GM12891 (cell line): ENCODE data around the gene CNIH3.
A peak's percentile ranks its signal among the peaks of the same experiment; 100 is the strongest.
"Not testable (repeated sequence)": the region's sequence is repeated elsewhere in the genome, so short reads cannot be mapped to it uniquely, and the experiment has no call there.

Experiments
- DNase-seq: peaks from one replicate; pipeline ENCODE4 v3.0.0; 2011; ENCODE audit warnings: low spot score; ENCODE audit not compliant: insufficient read length
- FAIRE-seq: peaks from 2 replicates; lab custom pipeline; 2011; peaks lifted over from hg19 to GRCh38; lab: Jason Lieb, UNC
- PAX5 ChIP-seq: IDR thresholded peaks from 2 replicates; pipeline ENCODE4 v1.6.1; 2011; ENCODE audit warnings: low read length, moderate library complexity, mild to moderate bottlenecking; ENCODE audit not compliant: insufficient read depth, severe bottlenecking
- POLR2A ChIP-seq: IDR thresholded peaks from 2 replicates; pipeline ENCODE4 v1.6.1; 2011; ENCODE audit warnings: low read depth, low read length, control low read depth
- POLR2AphosphoS5 ChIP-seq: IDR thresholded peaks from 2 replicates; pipeline ENCODE4 v1.6.1; 2011; ENCODE audit warnings: low read depth, low read length, control low read depth
- POU2F2 ChIP-seq: IDR thresholded peaks from 2 replicates; pipeline ENCODE4 v1.6.1; 2011; ENCODE audit warnings: low read depth, mild to moderate bottlenecking, control low read depth, low read length, moderate library complexity
- SPI1 ChIP-seq: IDR thresholded peaks from 2 replicates; pipeline ENCODE4 v1.6.1; 2011; ENCODE audit warnings: low read depth, low read length, control low read depth
- TAF1 ChIP-seq: IDR thresholded peaks from 2 replicates; pipeline ENCODE4 v1.6.1; 2011; ENCODE audit warnings: low read depth, low read length, control low read depth

CNIH3 gene

DNA sequence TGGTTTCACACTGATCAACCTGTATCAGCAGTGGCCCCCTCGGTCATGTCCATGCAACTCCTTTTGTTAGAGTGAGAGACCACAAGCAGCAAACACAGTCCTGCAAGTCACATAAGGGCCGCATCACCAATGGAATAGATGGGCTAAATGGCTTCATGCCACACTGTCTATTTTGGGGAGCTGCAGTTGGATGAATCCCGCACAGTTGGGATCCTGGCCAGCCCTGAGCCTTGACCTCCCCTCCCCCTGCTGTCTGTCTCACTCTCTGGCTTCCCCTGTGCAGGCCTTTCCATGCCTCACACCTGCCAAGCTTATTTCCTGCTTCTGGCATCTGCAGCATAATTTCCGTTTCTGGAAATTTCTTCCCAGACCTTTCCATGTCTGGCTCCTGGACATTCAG lies 57.0 kb downstream of the CNIH3 start:
- no peak for DNase-seq
- FAIRE-seq: no peak
- TF ChIP-seq POLR2AphosphoS5: no peak
- no peak for TF ChIP-seq PAX5
- no peak for TF ChIP-seq POU2F2
- TF ChIP-seq TAF1: no peak
- TF ChIP-seq POLR2A: no peak
- TF ChIP-seq SPI1: no peak

DNA sequence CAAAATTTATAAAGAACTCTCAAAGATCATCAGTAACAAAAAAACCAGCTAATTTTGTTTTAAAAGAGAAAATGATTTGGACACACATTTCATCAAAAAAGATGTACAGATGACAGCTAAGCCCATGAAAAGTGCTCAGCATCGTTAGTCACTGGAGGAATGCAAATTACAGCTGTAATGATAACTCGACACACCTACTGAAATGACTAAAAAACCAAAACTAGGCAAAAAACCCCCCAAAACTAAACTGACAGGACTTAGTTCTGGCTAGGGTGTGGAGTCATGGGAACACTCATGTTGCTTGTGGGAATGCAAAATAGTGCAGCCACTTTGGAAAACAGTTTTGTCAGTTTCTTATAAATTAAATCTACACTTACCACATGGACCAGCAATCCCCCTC lies 59.5 kb downstream of the CNIH3 start:
- TF ChIP-seq TAF1 (no peak), SPI1 (no peak), PAX5 (no peak), POLR2A (no peak), POU2F2 (no peak), POLR2AphosphoS5 (no peak)
- DNase-seq (peak; percentile 12), FAIRE-seq (no peak)

DNA sequence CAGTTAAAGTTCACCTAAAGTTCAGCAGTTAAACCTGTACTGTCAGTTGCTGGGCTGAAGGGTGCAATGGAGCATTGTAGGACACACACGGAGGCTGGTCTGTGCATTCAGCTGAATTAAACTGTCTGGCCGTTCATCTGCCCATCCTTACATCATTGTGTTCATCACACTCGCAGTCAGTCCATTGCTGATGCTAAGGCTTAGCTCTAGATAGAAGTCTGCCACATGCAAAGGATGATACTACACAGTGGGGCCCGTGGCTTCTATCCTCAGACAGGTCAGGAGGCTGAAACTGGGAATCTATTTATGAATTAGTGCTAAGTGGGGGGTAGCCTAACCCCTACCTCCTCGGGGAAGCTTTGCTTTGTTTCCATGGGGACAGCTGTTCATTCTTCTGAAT lies 60.4 kb downstream of the CNIH3 start:
- FAIRE-seq (peak; percentile 33), DNase-seq (no peak)
- TF ChIP-seq SPI1 (no peak), POU2F2 (no peak)

DNA sequence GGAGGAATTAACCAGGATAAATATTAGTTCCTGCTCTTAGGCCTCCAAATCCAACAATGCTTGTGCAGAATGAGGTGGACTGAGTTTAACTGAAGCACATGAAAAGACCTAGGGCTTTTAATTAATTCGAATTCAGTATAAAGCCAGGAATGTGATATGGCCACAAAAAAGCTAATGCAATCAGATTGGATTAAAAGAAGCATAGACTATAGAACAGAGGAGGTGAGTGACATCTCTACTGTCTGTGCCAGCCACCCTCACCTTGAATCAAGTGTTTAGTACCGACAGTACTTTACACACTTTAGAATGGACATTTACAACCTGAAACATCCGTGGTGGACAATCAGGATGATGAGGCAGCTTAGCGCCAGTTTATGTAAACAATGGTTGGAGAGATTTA lies 62.1 kb downstream of the CNIH3 start:
- TF ChIP-seq PAX5 (no peak), POU2F2 (no peak), SPI1 (no peak), TAF1 (no peak), POLR2AphosphoS5 (no peak), POLR2A (no peak)
- DNase-seq (no peak), FAIRE-seq (no peak)

DNA sequence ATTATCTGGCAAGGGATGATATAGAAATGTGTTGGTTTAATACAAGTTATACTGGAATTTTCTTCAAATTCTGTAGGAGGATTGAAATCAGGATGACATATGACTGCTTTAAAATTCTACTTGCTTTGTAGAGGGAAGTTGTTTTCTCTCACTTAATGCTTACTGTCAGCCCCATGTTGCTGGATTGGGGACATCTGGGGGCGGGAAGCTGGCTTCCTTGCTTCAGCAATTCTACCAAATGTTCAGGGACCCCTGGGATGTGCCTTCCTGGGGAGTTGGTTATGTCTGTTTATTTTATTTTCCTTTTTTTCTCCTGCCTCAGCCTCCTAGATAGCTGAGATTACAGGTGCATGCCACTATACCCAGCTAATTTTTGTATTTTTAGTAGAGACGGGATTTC lies 63.5 kb downstream of the CNIH3 start:
- DNase-seq (no peak), FAIRE-seq (no peak)
- TF ChIP-seq PAX5 (no peak), SPI1 (no peak), TAF1 (no peak), POLR2AphosphoS5 (no peak), POU2F2 (no peak), POLR2A (no peak)

DNA sequence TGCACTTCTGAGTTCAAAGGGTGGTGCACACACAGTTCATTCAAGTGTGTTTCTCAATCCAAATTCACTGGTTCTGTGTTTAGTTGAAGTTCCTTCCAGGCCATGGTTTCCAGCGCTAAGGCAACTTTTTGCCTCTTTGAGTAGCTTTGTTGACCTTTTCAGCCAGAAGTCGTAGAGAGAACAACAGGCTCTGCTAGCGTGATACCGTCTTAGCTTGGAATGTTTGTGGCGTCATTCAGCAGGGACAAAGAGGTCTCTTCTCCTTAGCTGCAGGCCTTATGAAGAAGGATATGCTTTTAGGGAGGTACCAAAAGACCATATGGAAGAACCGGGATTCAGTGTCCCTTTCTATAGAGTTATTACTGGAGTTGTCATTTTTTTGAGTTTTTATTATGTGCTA lies 65.7 kb downstream of the CNIH3 start:
- no peak for FAIRE-seq

DNA sequence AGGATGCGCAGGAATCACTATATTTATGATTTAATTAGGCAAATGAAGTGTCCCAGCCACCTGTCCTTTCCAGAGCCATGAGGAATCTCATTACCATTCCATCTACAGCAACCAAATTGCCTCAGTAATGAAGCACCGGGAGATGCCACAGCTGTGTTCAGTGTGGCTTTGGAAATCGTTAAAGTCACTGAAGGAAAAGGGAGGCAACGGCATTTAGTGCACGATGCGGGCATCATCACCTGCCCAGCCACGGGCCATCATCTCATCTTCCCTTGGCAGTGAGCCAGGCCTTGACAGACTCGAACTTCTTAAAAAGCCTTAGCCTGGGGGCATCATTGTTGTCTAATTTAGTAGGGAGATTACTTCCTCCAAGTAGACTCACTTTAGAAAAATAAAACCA lies 67.8 kb downstream of the CNIH3 start:
- no peak for TF ChIP-seq TAF1
- no peak for TF ChIP-seq POLR2A
- TF ChIP-seq SPI1: no peak
- no peak for TF ChIP-seq PAX5
- TF ChIP-seq POU2F2: no peak
- no peak for TF ChIP-seq POLR2AphosphoS5
- FAIRE-seq (no peak), DNase-seq (no peak)

More for the DNA sequence above, 65.7 kb downstream of the CNIH3 start:
- TF ChIP-seq TAF1 (no peak), POU2F2 (no peak), PAX5 (no peak), POLR2AphosphoS5 (no peak)
- no peak for DNase-seq

DNA sequence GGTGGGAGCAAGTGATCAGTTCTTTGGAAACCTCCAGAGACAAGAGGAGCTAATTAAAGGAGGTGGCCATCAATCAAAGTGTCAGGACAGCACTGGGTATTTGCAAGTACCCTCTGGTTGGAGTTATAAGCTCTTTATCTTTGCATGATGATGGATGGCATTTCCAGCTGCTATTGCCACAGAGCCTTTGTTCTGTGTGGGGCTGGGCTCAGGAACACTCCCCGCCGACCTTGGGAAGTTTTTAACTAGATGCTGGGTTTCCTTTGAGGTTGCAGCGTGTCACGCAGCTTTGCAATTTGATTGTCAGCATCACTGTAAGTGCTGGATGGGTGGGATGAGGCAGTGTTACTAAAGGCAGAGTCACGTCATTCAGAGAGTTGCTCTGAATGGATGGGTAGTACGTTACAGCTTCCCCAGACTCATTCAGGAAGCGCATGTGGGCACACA lies 68.9 kb downstream of the CNIH3 start:
- FAIRE-seq: no peak
- DNase-seq: no peak
- TF ChIP-seq PAX5 (no peak), POLR2AphosphoS5 (no peak)

DNA sequence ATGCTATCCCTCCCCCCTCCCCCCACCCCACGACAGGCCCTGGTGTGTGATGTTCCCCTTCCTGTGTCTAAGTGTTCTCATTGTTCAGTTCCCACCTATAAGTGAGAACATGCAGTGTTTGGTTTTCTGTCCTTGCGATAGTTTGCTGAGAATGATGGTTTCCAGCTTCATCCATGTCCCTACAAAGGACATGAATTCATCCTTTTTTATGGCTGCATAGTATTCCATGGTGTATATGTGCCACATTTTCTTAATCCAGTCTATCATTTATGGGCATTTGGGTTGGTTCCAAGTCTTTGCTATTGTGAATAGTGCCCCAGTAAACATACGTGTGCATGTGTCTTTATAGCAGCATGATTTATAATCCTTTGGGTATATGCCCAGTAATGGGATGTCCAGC lies 70.0 kb downstream of the CNIH3 start:
- FAIRE-seq, DNase-seq: not testable (repeated sequence)

DNA sequence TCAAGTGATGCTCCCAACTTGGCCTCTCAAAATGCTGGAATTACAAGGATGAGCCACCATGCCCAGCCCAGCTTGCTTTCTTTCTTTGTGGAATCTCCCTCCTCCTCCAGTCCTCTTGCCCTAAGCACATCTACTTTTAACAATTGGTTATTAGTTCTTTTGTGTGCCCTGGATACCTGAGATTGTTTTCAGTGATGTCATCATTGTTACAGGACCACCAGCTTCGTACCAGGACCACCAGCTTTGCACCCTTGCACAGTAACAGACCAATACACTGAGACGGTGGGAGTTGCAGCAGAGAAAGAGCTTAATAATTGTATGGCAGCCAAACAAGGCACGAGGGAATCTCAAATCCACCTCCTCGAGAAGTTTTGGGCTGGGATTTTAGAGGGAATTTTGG lies 71.3 kb downstream of the CNIH3 start:
- FAIRE-seq (no peak), DNase-seq (no peak)
- TF ChIP-seq POU2F2 (no peak), POLR2AphosphoS5 (no peak), SPI1 (no peak), POLR2A (no peak), TAF1 (no peak), PAX5 (no peak)

DNA sequence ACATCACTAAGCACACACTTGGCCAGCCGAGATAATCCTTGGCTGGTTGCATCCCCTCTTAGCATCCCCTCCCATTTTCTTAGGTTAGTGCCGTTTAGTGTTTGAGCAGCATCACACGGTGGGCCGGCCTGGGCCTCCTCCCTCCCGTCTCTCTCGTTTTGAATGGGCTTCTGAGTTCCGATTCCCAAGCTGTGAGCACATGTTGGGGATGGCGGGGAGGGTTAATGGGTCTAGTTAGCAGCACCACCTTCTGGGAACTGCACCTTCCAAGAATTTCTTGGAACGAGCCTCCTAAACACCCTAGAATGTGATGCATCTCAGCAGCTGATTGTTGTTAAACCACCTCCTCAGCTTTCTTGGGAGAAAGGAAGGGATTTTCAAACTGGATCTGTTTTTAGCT lies 73.3 kb downstream of the CNIH3 start:
- FAIRE-seq (no peak), DNase-seq (no peak)
- TF ChIP-seq TAF1 (no peak), POLR2AphosphoS5 (no peak), PAX5 (no peak), POU2F2 (no peak), SPI1 (no peak), POLR2A (no peak)
